BLaER1 treated with 17β-estradiol and CSF1 and Interleukin-3, amounts not matched to agents 10 nM and 100 nM (cell line): ENCODE data around the gene PANK1.

Source experiments
- H3K27ac ChIP-seq, 11 experiments: shearing (Covaris generic); formaldehyde crosslinking; 2 replicates each; pipeline ENCODE4 v1.8.1; 2022
- H3K27me3 ChIP-seq, 11 experiments: shearing (Covaris generic); formaldehyde crosslinking; 2 replicates each; pipeline ENCODE4 v1.8.1; 2022
- H3K36me3 ChIP-seq, 11 experiments: shearing (Covaris generic); formaldehyde crosslinking; 2 replicates each; pipeline ENCODE4 v1.8.1; 2022
- H3K4me1 ChIP-seq, 10 experiments: shearing (Covaris generic); formaldehyde crosslinking; 2 replicates each; pipeline ENCODE4 v1.8.1; 2022
- H3K4me2 ChIP-seq, 11 experiments: shearing (Covaris generic); formaldehyde crosslinking; 2 replicates each; pipeline ENCODE4 v1.8.1; 2022
- H3K4me3 ChIP-seq, 10 experiments: shearing (Covaris generic); formaldehyde crosslinking; 2 replicates each; pipeline ENCODE4 v1.8.1; 2022
- H3K9ac ChIP-seq, 11 experiments: shearing (Covaris generic); formaldehyde crosslinking; 2 replicates each; pipeline ENCODE4 v1.8.1; 2022
- H3K9me3 ChIP-seq, 11 experiments: shearing (Covaris generic); formaldehyde crosslinking; replicated peaks in 1 of 11; 2 replicates each; pipeline ENCODE4 v1.8.1; 2022
- H4K20me1 ChIP-seq, 11 experiments: shearing (Covaris generic); formaldehyde crosslinking; 2 replicates each; pipeline ENCODE4 v1.8.1; 2022
- Cebpa-rat ChIP-seq, 11 experiments: shearing (Covaris generic); IDR thresholded peaks; 2 replicates each; pipeline ENCODE4 v1.8.1; 2022

Gene PANK1

GRCh38 chr10:89670926-89671325, 25.9 kb upstream of the PANK1 start:
- no peaks in the 10 kb centered on the region for H3K9me3 ChIP-seq
- H3K4me1 ChIP-seq: 0 out of 20 replicates have a peak, but pooled peaks cover 0 to 3% (median 0%) of the 10 kb centered on the region in 10 experiments
- no peak overlapping the region for H3K9ac ChIP-seq

GRCh38 chr10:89669985-89670384, 24.9 kb upstream of the PANK1 start:
- no peaks in the 10 kb centered on the region for H3K27me3 ChIP-seq
- no peak overlapping the region for H3K27ac ChIP-seq
- no peak overlapping the region for H3K4me2 ChIP-seq
- H3K4me3 ChIP-seq: no peak overlapping the region
- H3K9ac ChIP-seq: no peak overlapping the region
- no peak for TF ChIP-seq Cebpa-rat (IDR thresholded peaks at IDR 0.05)
- H3K36me3 ChIP-seq: no peaks in the 10 kb centered on the region
- H3K9me3 ChIP-seq: no peaks in the 10 kb centered on the region
- no peaks in the 10 kb centered on the region for H4K20me1 ChIP-seq
- H3K4me1 ChIP-seq: no peaks in the 10 kb centered on the region

More at GRCh38 chr10:89670926-89671325, 25.9 kb upstream of the PANK1 start:
- Histone ChIP-seq H3K27ac (no peak overlapping the region), H3K27me3 (no peaks in the 10 kb centered on the region), H3K4me3 (no peak overlapping the region), H3K36me3 (no peaks in the 10 kb centered on the region), H4K20me1 (no peaks in the 10 kb centered on the region), H3K4me2 (no peak overlapping the region)
- no peak for TF ChIP-seq Cebpa-rat (IDR thresholded peaks at IDR 0.05)

GRCh38 chr10:89668386-89669071, 23.5 kb upstream of the PANK1 start:
- no peak overlapping the region for H3K4me2 ChIP-seq
- H3K36me3 ChIP-seq: no peaks in the 10 kb centered on the region
- H3K9ac ChIP-seq: no peak overlapping the region
- H4K20me1 ChIP-seq: no peaks in the 10 kb centered on the region
- H3K27ac ChIP-seq: no peak overlapping the region
- no peaks in the 10 kb centered on the region for H3K4me1 ChIP-seq
- no peaks in the 10 kb centered on the region for H3K27me3 ChIP-seq
- no peak for TF ChIP-seq Cebpa-rat (IDR thresholded peaks at IDR 0.05)
- H3K9me3 ChIP-seq: no peaks in the 10 kb centered on the region
- H3K4me3 ChIP-seq: no peak overlapping the region

GRCh38 chr10:89666138-89666537, 21.1 kb upstream of the PANK1 start:
- Histone ChIP-seq H3K4me3 (no peak overlapping the region), H4K20me1 (no peaks in the 10 kb centered on the region), H3K36me3 (no peaks in the 10 kb centered on the region), H3K27me3 (no peaks in the 10 kb centered on the region), H3K27ac (no peak overlapping the region), H3K9me3 (no peaks in the 10 kb centered on the region), H3K4me1 (no peaks in the 10 kb centered on the region), H3K4me2 (no peak overlapping the region), H3K9ac (no peak overlapping the region)
- no peak for TF ChIP-seq Cebpa-rat (IDR thresholded peaks at IDR 0.05)

- Histone ChIP-seq H4K20me1 (no peaks in the 10 kb centered on the region), H3K4me2 (no peak overlapping the region), H3K27me3 (no peaks in the 10 kb centered on the region), H3K27ac (no peak overlapping the region), H3K4me1 (no peaks in the 10 kb centered on the region), H3K4me3 (no peak overlapping the region), H3K36me3 (no peaks in the 10 kb centered on the region), H3K9ac (no peak overlapping the region), H3K9me3 (no peaks in the 10 kb centered on the region)
- TF ChIP-seq Cebpa-rat (IDR thresholded peaks at IDR 0.05): no peak
Observed at GRCh38 chr10:89665302-89665701, 20.3 kb upstream of the PANK1 start.

GRCh38 chr10:89664203-89664602, 19.2 kb upstream of the PANK1 start:
- no peak for TF ChIP-seq Cebpa-rat (IDR thresholded peaks at IDR 0.05)
- H3K9me3 ChIP-seq: no peaks in the 10 kb centered on the region
- H3K4me3 ChIP-seq: no peak overlapping the region
- H3K4me1 ChIP-seq: no peaks in the 10 kb centered on the region
- H3K27ac ChIP-seq: no peak overlapping the region
- H4K20me1 ChIP-seq: no peaks in the 10 kb centered on the region
- no peak overlapping the region for H3K9ac ChIP-seq
- H3K4me2 ChIP-seq: no peak overlapping the region
- no peaks in the 10 kb centered on the region for H3K36me3 ChIP-seq
- H3K27me3 ChIP-seq: no peaks in the 10 kb centered on the region

- Histone ChIP-seq H3K4me3 (no peak overlapping the region), H3K27ac (no peak overlapping the region), H3K27me3 (no peaks in the 10 kb centered on the region), H3K9ac (no peak overlapping the region), H3K36me3 (no peaks in the 10 kb centered on the region), H3K9me3 (no peaks in the 10 kb centered on the region), H3K4me1 (peaks cover 0 to 5% (median 0%) of the 10 kb centered on the region in 10 experiments; a peak in 1 of 20 replicates), H4K20me1 (no peaks in the 10 kb centered on the region), H3K4me2 (no peak overlapping the region)
- TF ChIP-seq Cebpa-rat (IDR thresholded peaks at IDR 0.05): no peak
Observed at GRCh38 chr10:89663144-89663543, 18.1 kb upstream of the PANK1 start.

- no peak overlapping the region for H3K4me3 ChIP-seq
- no peak overlapping the region for H3K4me2 ChIP-seq
- no peak for TF ChIP-seq Cebpa-rat (IDR thresholded peaks at IDR 0.05)
- H3K36me3 ChIP-seq: no peaks in the 10 kb centered on the region
- H3K9me3 ChIP-seq: no peaks in the 10 kb centered on the region
- no peak overlapping the region for H3K9ac ChIP-seq
- no peaks in the 10 kb centered on the region for H4K20me1 ChIP-seq
- H3K27me3 ChIP-seq: no peaks in the 10 kb centered on the region
- H3K4me1 ChIP-seq: peaks cover 0 to 6% (median 0%) of the 10 kb centered on the region in 10 experiments; a peak in 1 of 20 replicates
- no peak overlapping the region for H3K27ac ChIP-seq
Observed at GRCh38 chr10:89662596-89662995, 17.6 kb upstream of the PANK1 start.

GRCh38 chr10:89659143-89660131, 14.4 kb upstream of the PANK1 start:
- no peaks in the 10 kb centered on the region for H4K20me1 ChIP-seq
- no peaks in the 10 kb centered on the region for H3K27me3 ChIP-seq
- H3K4me3 ChIP-seq: no peak overlapping the region
- TF ChIP-seq Cebpa-rat (IDR thresholded peaks at IDR 0.05): no peak
- H3K4me1 ChIP-seq: peaks cover 0 to 20% (median 0%) of the 10 kb centered on the region in 10 experiments; a peak in 3 of 20 replicates
- H3K36me3 ChIP-seq: no peaks in the 10 kb centered on the region
- peaks cover 3 to 23% (median 20%) of the 10 kb centered on the region in 11 experiments; a peak in 20 of 22 replicates for H3K9me3 ChIP-seq
- no peak overlapping the region for H3K9ac ChIP-seq
- H3K4me2 ChIP-seq: no peak overlapping the region
- no peak overlapping the region for H3K27ac ChIP-seq
